Neural progenitor cell (in vitro differentiated cells): ENCODE measurements around the gene RIPOR2.

Experiments used
- CTCF ChIP-seq: fragments of 200-600 bp; sonication (generic); IDR thresholded peaks from 2 replicates; pipeline ENCODE4 v1.5.1; 2017; ENCODE audit warnings: antibody characterized with exemption, mild to moderate bottlenecking
- EZH2 ChIP-seq: fragments of 200-600 bp; sonication (generic); IDR thresholded peaks from 2 replicates; pipeline ENCODE4 v1.6.1; 2017; ENCODE audit warnings: antibody characterized with exemption, mild to moderate bottlenecking, moderate library complexity

DNA sequence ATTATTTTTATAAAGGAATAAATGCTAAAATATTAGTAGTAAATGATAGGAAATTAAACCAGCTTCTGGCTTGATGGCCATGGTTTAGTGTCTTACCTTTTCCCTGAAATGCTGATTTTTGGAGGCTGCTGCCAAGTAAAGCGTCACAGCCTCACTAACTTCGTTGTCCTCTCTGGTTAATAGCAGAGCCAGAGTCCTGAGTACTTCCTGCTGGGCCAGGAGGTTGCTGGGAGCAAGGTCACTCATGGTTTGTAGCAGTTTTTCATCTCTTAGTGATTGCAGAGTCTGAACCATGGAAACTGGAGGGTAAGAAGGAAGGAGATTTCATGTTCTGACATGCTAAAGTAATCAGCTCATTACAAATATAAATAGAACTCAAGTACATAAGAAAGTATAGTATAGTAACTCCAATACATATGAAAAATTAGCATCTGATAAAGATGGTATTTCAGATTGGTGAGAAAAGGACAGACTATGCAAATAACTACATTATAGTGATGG, 110.6 kb downstream of the RIPOR2 start:
- TF ChIP-seq EZH2: no peak
- TF ChIP-seq CTCF: no peak
